Gastroesophageal sphincter (tissue), 4 donors: ENCODE results near the gene CACNA1D. TPM values are rescaled to one million over a fixed set of nuclear protein-coding genes. Genes with fewer than 3 reads are reported as not detected.

Experiments
- ATAC-seq: fragments of 150-250 bp; one replicate; pipeline ENCODE4 v1.9.1; 2016; ENCODE audit warnings: mild to moderate bottlenecking, moderate library complexity
- H3K27ac ChIP-seq, 4 donors: fragments of 200-600 bp; sonication (generic) in 3 of 4; 1 replicate in 3 of 4; 2 replicates in 1 of 4; pipeline ENCODE4 v1.5.1; 2016 to 2019
- H3K27me3 ChIP-seq: fragments of 200-600 bp; sonication (generic); one replicate; pipeline ENCODE4 v1.5.1; 2019
- H3K36me3 ChIP-seq, 2 donors: fragments of 200-600 bp; sonication (generic); one replicate each; pipeline ENCODE4 v1.5.1; 2019; ENCODE audit warnings: control low read depth in 1 of 2
- H3K4me1 ChIP-seq, 3 donors: fragments of 200-600 bp; sonication (generic); 1 replicate in 2 of 3; 2 replicates in 1 of 3; pipeline ENCODE4 v1.5.1; 2016 to 2019; ENCODE audit warnings: control low read depth in 2 of 3
- H3K4me3 ChIP-seq, 2 donors: fragments of 200-600 bp; sonication (generic); one replicate each; pipeline ENCODE4 v1.5.1; 2019; ENCODE audit warnings: mild to moderate bottlenecking in 1 of 2, moderate library complexity in 1 of 2
- H3K9me3 ChIP-seq, 3 donors: fragments of 200-600 bp; sonication (generic); one replicate each; pipeline ENCODE4 v1.5.1; 2017 to 2019; ENCODE audit warnings: control low read depth in 2 of 3
- CTCF ChIP-seq, 4 experiments: fragments of 200-600 bp in 2 of 4; fragments of 450-650 bp in 2 of 4; sonication (generic) in 1 of 4; IDR thresholded peaks; one replicate each; pipeline ENCODE4 v1.5.1; 2017 to 2019; ENCODE audit warnings: antibody characterized with exemption in 4 of 4, mild to moderate bottlenecking in 2 of 4, moderate library complexity in 2 of 4
- EP300 ChIP-seq: sonication (generic); formaldehyde crosslinking; IDR thresholded peaks from one replicate; pipeline ENCODE4 v1.6.1; 2017; ENCODE audit warnings: antibody characterized with exemption, mild to moderate bottlenecking
- POLR2A ChIP-seq, 2 donors: fragments of 450-650 bp; IDR thresholded peaks; one replicate each; pipeline ENCODE4 v1.6.1; 2017; ENCODE audit warnings: antibody characterized with exemption in 2 of 2, mild to moderate bottlenecking in 2 of 2, moderate library complexity in 1 of 2
- POLR2AphosphoS5 ChIP-seq: sonication (generic); formaldehyde crosslinking; IDR thresholded peaks from one replicate; pipeline ENCODE4 v1.6.1; 2017; ENCODE audit warnings: antibody characterized with exemption
- WGBS, 2 donors: methylation state at CpG; one replicate each; pipeline ENCODE4 v1.1.5; 2018; ENCODE audit warnings: low coverage in 1 of 2; 5-methylcytosine and 5-hydroxymethylcytosine counted together
- total RNA-seq, 4 donors: library from RNA; depleted of rRNA; stranded (reverse); fragments of >200 nt; gene quantifications; one replicate each; pipeline ENCODE4 v1.1.0, GENCODE V29; 2016

CACNA1D gene
- total RNA-seq, 4 donors from 2014 or later, result 0.52 to 5.7 (median 3.6) TPM

GRCh38 chr3:53846134-53846850 lies 351.9 kb downstream of the CACNA1D start, which contains the start of the genes CHDH and IL17RB:
Gene CHDH, minus strand, starts transcription at chr3:53846419. Its CDS starts 22,411 bp downstream, at chr3:53824008.
Gene IL17RB, plus strand, starts transcription at chr3:53846568. Its CDS starts 21 bp downstream, at chr3:53846589.
- ATAC-seq, result peak; percentile 82

GRCh38 chr3:53846851-53847155 lies 352.4 kb downstream of the CACNA1D start:
- WGBS, 2 donors, result 67 to 72% methylated on average over 9 to 10 of the region's 10 CpGs
- no peaks in the 10 kb centered on the region for H3K9me3 ChIP-seq
- no peak for ATAC-seq
- H3K4me1 ChIP-seq, result peaks cover 0 to 27% (median 4%) of the 10 kb centered on the region in 3 donors
- H3K36me3 ChIP-seq, result no peaks in the 10 kb centered on the region
- TF ChIP-seq EP300 (no peak), POLR2AphosphoS5 (no peak), POLR2A (IDR thresholded peaks at IDR 0.05) (no peak), CTCF (IDR thresholded peaks at IDR 0.05) (no peak)
- peaks cover 29% of the 10 kb centered on the region for H3K27me3 ChIP-seq
- peak overlapping the region in 1 of 2 donors; percentile 80 for H3K4me3 ChIP-seq
- no peak overlapping the region for H3K27ac ChIP-seq

More at GRCh38 chr3:53846134-53846850, 351.9 kb downstream of the CACNA1D start, which contains the start of the genes CHDH and IL17RB:
- TF ChIP-seq POLR2AphosphoS5 (no peak), CTCF (IDR thresholded peaks at IDR 0.05) (peak in 1 of 4 experiments; percentile 18)
- Histone ChIP-seq H3K4me1 (peaks cover 0 to 27% (median 4%) of the 10 kb centered on the region in 3 donors), H3K9me3 (no peaks in the 10 kb centered on the region), H3K27ac (peak within 1 kb of the TSS in 3 of 4 donors; percentile 44 to 81 (median 74)), H3K36me3 (no peaks in the 10 kb centered on the region), H3K4me3 (peak within 1 kb of the TSS; percentile 42 to 80), H3K27me3 (peaks cover 29% of the 10 kb centered on the region)
- 0 to 1% methylated on average over 7 to 12 of the region's 91 CpGs for WGBS, 2 donors

DNA sequence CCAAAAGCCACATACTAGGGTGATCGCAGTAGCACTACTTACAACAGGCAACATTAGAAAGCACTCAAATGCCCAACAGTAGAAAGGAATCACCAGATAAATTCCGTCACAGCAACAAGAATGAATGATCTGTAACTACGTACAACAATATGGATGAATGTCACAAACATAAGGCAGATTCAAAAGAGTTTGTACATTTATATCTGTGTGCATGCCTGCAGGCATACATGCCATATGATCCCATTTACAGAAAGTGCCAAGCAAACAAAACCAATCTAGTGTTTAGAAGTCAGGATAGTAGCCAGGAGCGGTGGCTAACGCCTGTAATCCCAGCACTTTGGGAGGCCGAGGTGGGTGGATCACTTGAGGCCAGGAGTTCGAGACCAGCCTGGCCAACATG lies 355.5 kb downstream of the CACNA1D start:
- H3K27me3 ChIP-seq, result peaks cover 29% of the 10 kb centered on the region
- H3K4me3 ChIP-seq, result no peak overlapping the region
- no peak overlapping the region for H3K27ac ChIP-seq
- H3K36me3 ChIP-seq, result no peaks in the 10 kb centered on the region
- H3K4me1 ChIP-seq, result peaks cover 0 to 27% (median 4%) of the 10 kb centered on the region in 3 donors
- H3K9me3 ChIP-seq, result no peaks in the 10 kb centered on the region
- ATAC-seq, result no peak
- no peak for TF ChIP-seq EP300
- TF ChIP-seq POLR2AphosphoS5, result no peak
- no peak for TF ChIP-seq CTCF (IDR thresholded peaks at IDR 0.05)
- TF ChIP-seq POLR2A (IDR thresholded peaks at IDR 0.05), result no peak
- 97% methylated on average over 4 to 7 of the region's 7 CpGs for WGBS, 2 donors

- 15 to 19% methylated on average over 4 to 5 of the region's 5 CpGs for WGBS, 2 donors
These were observed 356.5 kb downstream of the CACNA1D start for GRCh38 chr3:53850895-53851294.

More at GRCh38 chr3:53850895-53851294, 356.5 kb downstream of the CACNA1D start:
- no peak for TF ChIP-seq POLR2AphosphoS5
- no peak for TF ChIP-seq POLR2A (IDR thresholded peaks at IDR 0.05)
- TF ChIP-seq CTCF (IDR thresholded peaks at IDR 0.05), result no peak
- TF ChIP-seq EP300, result no peak
- Histone ChIP-seq H3K4me3 (no peak overlapping the region), H3K36me3 (no peaks in the 10 kb centered on the region), H3K27ac (no peak overlapping the region), H3K27me3 (peaks cover 29% of the 10 kb centered on the region), H3K9me3 (no peaks in the 10 kb centered on the region), H3K4me1 (peaks cover 0 to 18% (median 4%) of the 10 kb centered on the region in 3 donors)
- no peak for ATAC-seq
